Measurements from ENCODE around the gene TRMT44. TPM values are rescaled to one million over a fixed set of nuclear protein-coding genes. Genes with fewer than 3 reads are reported as not detected.

Gene TRMT44
- total and polyA plus RNA-seq, 2 of the 13 experiments (the other 11 are each of a cell fraction or from before 2014, with no cell fraction given): 5.8 to 8.6 TPM

DNA sequence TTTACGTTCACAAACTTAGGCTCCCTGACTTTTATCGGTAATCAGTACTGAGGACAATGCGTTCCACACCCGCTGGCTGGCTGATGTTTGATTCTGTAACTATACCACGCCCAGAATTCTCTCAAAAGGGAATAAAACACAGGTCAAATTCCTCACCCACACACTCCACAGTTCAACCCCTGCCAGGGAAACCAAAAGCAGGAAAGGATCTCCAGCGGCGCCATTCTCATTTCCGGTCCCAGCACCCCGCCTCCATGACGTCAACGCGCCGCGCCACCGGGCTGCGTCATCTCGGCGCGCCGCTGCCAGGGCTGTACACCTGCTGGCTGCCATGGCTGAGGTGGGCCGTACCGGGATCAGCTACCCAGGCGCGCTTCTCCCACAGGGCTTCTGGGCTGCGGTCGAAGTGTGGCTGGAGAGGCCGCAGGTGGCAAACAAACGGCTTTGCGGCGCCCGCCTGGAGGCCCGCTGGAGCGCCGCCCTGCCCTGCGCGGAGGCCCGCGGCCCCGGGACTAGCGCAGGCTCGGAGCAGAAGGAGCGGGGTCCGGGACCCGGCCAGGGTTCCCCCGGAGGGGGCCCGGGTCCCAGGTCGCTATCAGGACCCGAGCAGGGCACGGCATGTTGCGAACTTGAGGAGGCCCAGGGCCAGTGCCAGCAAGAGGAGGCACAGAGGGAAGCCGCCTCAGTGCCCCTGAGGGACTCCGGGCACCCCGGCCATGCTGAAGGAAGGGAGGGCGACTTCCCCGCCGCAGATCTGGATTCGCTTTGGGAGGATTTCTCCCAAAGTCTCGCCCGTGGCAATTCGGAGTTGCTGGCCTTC, at the start of gene TRMT44, which contains the start of gene ACOX3 (continued):
- TF ChIP-seq, protein P1, sequence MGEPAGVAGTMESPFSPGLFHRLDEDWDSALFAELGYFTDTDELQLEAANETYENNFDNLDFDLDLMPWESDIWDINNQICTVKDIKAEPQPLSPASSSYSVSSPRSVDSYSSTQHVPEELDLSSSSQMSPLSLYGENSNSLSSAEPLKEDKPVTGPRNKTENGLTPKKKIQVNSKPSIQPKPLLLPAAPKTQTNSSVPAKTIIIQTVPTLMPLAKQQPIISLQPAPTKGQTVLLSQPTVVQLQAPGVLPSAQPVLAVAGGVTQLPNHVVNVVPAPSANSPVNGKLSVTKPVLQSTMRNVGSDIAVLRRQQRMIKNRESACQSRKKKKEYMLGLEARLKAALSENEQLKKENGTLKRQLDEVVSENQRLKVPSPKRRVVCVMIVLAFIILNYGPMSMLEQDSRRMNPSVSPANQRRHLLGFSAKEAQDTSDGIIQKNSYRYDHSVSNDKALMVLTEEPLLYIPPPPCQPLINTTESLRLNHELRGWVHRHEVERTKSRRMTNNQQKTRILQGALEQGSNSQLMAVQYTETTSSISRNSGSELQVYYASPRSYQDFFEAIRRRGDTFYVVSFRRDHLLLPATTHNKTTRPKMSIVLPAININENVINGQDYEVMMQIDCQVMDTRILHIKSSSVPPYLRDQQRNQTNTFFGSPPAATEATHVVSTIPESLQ (CRISPR knock-in tag; conservative IDR thresholded peaks at IDR 0.05): no peak
- TF ChIP-seq CEBPB (IDR thresholded peaks at IDR 0.05; ENCODE audit: borderline replicate concordance, low read depth, low read length) (no peak), FOXO1 (CRISPR knock-in tag; IDR thresholded peaks at IDR 0.05) (peak; percentile 68; the same call in 1 of the 2 replicates), ATF7 (IDR thresholded peaks at IDR 0.05) (peak; percentile 71), ATF7 (CRISPR knock-in tag; IDR thresholded peaks at IDR 0.05) (peak; percentile 83; the same call in 1 of the 2 replicates), ZNF251 (CRISPR knock-in tag; IDR thresholded peaks at IDR 0.05) (no peak), FIP1L1 (IDR thresholded peaks at IDR 0.05; ENCODE audit: borderline replicate concordance, insufficient read depth, low read depth, low read length) (no peak), MXI1 (IDR thresholded peaks at IDR 0.05; ENCODE audit: borderline replicate concordance, low read depth, low read length) (peak; percentile 98; the same call in 2 of the 3 replicates), MTA1 (CRISPR knock-in tag; IDR thresholded peaks at IDR 0.05; ENCODE audit: borderline replicate concordance) (0 out of 2 replicates have a peak, but pooled peaks have one; percentile 53), MYC (CRISPR knock-in tag; IDR thresholded peaks at IDR 0.05; ENCODE audit: borderline replicate concordance) (peak; percentile 90), MAF1 (CRISPR knock-in tag; IDR thresholded peaks at IDR 0.05; ENCODE audit: borderline replicate concordance) (no peak), FOXP1 (IDR thresholded peaks at IDR 0.05) (no peak), FOXP1 (CRISPR knock-in tag; IDR thresholded peaks at IDR 0.05) (no peak), MEIS2 (CRISPR knock-in tag; IDR thresholded peaks at IDR 0.05) (peak; percentile 77), TFE3 (CRISPR knock-in tag; IDR thresholded peaks at IDR 0.05) (no peak), NR2F2 (IDR thresholded peaks at IDR 0.05; ENCODE audit: borderline replicate concordance, low read depth) (no peak), NFATC3 (CRISPR knock-in tag; IDR thresholded peaks at IDR 0.05) (no peak), ZNF205 (CRISPR knock-in tag; IDR thresholded peaks at IDR 0.05) (0 out of 2 replicates have a peak, but pooled peaks have one; percentile 28), ATAD3A (CRISPR knock-in tag; IDR thresholded peaks at IDR 0.05) (no peak)
- TF ChIP-seq, protein P2, sequence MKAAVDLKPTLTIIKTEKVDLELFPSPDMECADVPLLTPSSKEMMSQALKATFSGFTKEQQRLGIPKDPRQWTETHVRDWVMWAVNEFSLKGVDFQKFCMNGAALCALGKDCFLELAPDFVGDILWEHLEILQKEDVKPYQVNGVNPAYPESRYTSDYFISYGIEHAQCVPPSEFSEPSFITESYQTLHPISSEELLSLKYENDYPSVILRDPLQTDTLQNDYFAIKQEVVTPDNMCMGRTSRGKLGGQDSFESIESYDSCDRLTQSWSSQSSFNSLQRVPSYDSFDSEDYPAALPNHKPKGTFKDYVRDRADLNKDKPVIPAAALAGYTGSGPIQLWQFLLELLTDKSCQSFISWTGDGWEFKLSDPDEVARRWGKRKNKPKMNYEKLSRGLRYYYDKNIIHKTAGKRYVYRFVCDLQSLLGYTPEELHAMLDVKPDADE (CRISPR knock-in tag; IDR thresholded peaks at IDR 0.05): 0 out of 2 replicates have a peak, but pooled peaks have one; percentile 39
- TF ChIP-seq, protein P3, sequence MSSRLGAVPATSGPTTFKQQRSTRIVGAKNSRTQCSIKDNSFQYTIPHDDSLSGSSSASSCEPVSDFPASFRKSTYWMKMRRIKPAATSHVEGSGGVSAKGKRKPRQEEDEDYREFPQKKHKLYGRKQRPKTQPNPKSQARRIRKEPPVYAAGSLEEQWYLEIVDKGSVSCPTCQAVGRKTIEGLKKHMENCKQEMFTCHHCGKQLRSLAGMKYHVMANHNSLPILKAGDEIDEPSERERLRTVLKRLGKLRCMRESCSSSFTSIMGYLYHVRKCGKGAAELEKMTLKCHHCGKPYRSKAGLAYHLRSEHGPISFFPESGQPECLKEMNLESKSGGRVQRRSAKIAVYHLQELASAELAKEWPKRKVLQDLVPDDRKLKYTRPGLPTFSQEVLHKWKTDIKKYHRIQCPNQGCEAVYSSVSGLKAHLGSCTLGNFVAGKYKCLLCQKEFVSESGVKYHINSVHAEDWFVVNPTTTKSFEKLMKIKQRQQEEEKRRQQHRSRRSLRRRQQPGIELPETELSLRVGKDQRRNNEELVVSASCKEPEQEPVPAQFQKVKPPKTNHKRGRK (CRISPR knock-in tag; IDR thresholded peaks at IDR 0.05): no peak
- TF ChIP-seq, protein P4, sequence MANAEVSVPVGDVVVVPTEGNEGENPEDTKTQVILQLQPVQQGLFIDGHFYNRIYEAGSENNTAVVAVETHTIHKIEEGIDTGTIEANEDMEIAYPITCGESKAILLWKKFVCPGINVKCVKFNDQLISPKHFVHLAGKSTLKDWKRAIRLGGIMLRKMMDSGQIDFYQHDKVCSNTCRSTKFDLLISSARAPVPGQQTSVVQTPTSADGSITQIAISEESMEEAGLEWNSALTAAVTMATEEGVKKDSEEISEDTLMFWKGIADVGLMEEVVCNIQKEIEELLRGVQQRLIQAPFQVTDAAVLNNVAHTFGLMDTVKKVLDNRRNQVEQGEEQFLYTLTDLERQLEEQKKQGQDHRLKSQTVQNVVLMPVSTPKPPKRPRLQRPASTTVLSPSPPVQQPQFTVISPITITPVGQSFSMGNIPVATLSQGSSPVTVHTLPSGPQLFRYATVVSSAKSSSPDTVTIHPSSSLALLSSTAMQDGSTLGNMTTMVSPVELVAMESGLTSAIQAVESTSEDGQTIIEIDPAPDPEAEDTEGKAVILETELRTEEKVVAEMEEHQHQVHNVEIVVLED (CRISPR knock-in tag; IDR thresholded peaks at IDR 0.05; ENCODE audit: borderline replicate concordance): peak; percentile 77; the same call in 1 of the 2 replicates
